ENCODE results near the gene OTULIN.

Gene OTULIN

GRCh38 chr5:14635656-14636055 lies 28.9 kb upstream of the OTULIN start:
- DNase-seq (ENCODE audit: low read depth): no peak
- TF ChIP-seq CTCF (IDR thresholded peaks at IDR 0.05; ENCODE audit: control insufficient read depth, extremely low read depth, insufficient read depth): no peak
- no peak overlapping the region for H3K4me3 ChIP-seq (ENCODE audit: low read depth, low read length)

DNA sequence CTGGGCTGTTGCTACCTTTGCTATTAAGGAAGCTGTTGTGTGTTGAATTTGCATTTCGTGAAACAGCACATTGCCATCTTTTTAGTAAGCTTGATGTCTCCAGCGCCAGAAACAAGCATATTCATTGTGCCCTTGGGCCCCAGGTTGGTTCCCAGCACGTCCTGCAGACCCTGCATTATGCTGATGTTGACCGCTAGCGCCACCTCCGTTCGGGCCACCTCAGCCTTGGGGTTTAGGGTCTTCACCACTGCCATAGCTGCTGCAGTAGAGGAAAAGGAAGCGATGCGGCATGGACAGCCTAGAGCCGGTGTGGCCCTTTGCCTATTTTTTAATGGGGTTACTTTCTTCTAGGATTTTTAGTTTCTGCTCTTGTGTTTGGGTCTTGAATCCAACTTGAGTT lies 23.8 kb upstream of the OTULIN start:
- DNase-seq (ENCODE audit: low read depth): no peak
- H3K4me3 ChIP-seq (ENCODE audit: low read depth, low read length): no peak overlapping the region
- TF ChIP-seq CTCF (IDR thresholded peaks at IDR 0.05; ENCODE audit: control insufficient read depth, extremely low read depth, insufficient read depth): no peak

DNA sequence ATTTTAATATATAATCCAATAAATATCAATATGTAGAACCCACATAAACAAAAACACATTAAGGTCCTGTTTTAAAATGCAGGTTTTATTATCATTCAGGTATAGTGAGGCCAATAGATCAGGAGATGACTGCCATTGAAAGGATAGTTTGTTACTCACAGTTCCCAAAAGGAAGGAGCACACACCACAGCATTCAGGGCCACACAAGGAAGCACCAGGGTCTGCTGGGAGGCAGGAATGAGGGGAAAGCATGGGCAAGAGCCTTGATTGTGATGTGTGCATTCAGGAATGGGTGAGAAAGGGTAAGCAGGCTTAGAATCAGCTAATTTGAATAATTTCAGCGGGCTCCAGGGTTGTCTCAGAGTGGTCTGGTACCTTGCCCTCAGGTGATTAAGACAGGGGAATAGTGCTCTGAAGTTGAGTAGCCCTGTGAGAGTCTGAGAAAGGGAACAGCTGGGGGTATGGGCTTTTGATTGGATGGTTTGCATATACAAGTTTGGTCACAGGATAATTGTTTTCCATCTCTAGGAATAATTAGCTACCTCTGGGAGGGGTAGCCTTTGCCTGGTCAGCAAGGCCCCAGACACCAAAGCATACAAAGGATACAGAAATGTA lies 19.8 kb upstream of the OTULIN start:
- no peak overlapping the region for H3K4me3 ChIP-seq (ENCODE audit: low read depth, low read length)
- no peak for TF ChIP-seq CTCF (IDR thresholded peaks at IDR 0.05; ENCODE audit: control insufficient read depth, extremely low read depth, insufficient read depth)
- DNase-seq (ENCODE audit: low read depth): no peak

GRCh38 chr5:14650052-14650451 lies 14.5 kb upstream of the OTULIN start:
- no peak overlapping the region for H3K4me3 ChIP-seq (ENCODE audit: low read depth, low read length)
- DNase-seq (ENCODE audit: low read depth): no peak
- no peak for TF ChIP-seq CTCF (IDR thresholded peaks at IDR 0.05; ENCODE audit: control insufficient read depth, extremely low read depth, insufficient read depth)

DNA sequence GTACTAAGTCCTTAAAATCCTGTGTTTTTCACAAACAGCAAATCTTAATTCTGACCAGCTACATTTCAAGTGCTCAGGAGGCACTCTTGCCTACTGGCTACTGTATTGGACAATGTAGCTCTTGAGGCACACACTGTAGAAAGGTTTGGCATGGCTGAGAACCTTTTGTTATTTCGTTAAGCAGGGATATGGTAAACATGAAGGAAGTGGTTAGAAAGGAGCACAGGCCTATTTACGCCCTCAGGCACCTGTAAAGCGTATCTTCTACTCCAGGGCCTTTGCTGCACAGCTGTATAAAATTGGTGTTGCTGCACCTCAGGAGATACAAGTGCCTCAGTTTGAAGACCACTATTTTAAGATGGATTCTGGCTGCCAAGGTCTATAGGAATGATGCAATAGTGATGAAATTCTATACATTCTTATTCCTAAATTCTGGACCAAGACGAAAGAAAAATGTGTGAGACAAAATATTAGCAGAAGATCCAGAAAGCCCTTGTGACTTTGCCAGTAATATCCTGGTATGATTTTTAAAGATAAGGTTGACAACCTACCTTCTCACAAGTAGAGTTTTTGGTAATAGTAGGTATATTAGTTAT lies 9.3 kb upstream of the OTULIN start:
- no peak for TF ChIP-seq CTCF (IDR thresholded peaks at IDR 0.05; ENCODE audit: control insufficient read depth, extremely low read depth, insufficient read depth)
- no peak overlapping the region for H3K4me3 ChIP-seq (ENCODE audit: low read depth, low read length)
- no peak for DNase-seq (ENCODE audit: low read depth)

GRCh38 chr5:14656898-14657297 lies 7.6 kb upstream of the OTULIN start:
- no peak overlapping the region for H3K4me3 ChIP-seq (ENCODE audit: low read depth, low read length)
- TF ChIP-seq CTCF (IDR thresholded peaks at IDR 0.05; ENCODE audit: control insufficient read depth, extremely low read depth, insufficient read depth): no peak
- DNase-seq (ENCODE audit: low read depth): no peak

Data from LNCaP clone FGC (cell line).